Thyroid gland (tissue), 4 donors: ENCODE results near the gene NLGN1.

Experiments
- POLR2A ChIP-seq, 2 donors: fragments of 450-650 bp; IDR thresholded peaks; one replicate each; pipeline ENCODE4 v1.6.1; 2017; ENCODE audit warnings: antibody characterized with exemption in 2 of 2, mild to moderate bottlenecking in 2 of 2, moderate library complexity in 1 of 2
- TF ChIP-seq, protein P1 (sequence below), 6 experiments: fragments of 200-600 bp in 3 of 6; fragments of 450-650 bp in 3 of 6; sonication (generic) in 3 of 6; IDR thresholded peaks; one replicate each; pipeline ENCODE4 v1.5.1; 2016 to 2019; ENCODE audit warnings: antibody characterized with exemption in 6 of 6, mild to moderate bottlenecking in 2 of 6, inconsistent platforms in 1 of 6, moderate library complexity in 1 of 6

DNA sequence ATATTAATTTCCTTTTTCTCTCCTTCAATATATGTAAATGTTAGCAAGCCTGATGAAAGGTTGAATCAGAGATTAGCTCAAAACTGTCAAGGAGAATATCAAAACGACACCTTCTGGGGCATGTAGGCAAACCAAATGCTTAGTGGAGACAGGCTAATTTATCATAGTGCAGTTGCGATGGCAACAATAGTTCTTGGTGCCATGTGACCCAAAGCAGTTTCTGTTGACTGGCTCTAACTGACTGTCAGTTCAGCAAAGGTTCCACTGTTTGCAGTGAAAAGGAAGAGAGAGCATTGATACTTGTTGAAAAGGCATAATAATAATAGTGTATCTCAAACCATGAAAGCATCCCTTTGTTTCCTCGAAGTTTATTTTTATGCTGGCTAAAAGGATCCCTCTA, 513.9 kb downstream of the NLGN1 start:
- TF ChIP-seq, protein P1, sequence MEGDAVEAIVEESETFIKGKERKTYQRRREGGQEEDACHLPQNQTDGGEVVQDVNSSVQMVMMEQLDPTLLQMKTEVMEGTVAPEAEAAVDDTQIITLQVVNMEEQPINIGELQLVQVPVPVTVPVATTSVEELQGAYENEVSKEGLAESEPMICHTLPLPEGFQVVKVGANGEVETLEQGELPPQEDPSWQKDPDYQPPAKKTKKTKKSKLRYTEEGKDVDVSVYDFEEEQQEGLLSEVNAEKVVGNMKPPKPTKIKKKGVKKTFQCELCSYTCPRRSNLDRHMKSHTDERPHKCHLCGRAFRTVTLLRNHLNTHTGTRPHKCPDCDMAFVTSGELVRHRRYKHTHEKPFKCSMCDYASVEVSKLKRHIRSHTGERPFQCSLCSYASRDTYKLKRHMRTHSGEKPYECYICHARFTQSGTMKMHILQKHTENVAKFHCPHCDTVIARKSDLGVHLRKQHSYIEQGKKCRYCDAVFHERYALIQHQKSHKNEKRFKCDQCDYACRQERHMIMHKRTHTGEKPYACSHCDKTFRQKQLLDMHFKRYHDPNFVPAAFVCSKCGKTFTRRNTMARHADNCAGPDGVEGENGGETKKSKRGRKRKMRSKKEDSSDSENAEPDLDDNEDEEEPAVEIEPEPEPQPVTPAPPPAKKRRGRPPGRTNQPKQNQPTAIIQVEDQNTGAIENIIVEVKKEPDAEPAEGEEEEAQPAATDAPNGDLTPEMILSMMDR (IDR thresholded peaks at IDR 0.05) = no peak
- TF ChIP-seq POLR2A (IDR thresholded peaks at IDR 0.05) = no peak
